D341Med (cell line): Measurements from ENCODE around the gene CISH.

ENCODE experiments used
- DNase-seq: peaks from one replicate; pipeline ENCODE4 v3.0.0; 2012; ENCODE audit warnings: low spot score

CISH gene

DNA sequence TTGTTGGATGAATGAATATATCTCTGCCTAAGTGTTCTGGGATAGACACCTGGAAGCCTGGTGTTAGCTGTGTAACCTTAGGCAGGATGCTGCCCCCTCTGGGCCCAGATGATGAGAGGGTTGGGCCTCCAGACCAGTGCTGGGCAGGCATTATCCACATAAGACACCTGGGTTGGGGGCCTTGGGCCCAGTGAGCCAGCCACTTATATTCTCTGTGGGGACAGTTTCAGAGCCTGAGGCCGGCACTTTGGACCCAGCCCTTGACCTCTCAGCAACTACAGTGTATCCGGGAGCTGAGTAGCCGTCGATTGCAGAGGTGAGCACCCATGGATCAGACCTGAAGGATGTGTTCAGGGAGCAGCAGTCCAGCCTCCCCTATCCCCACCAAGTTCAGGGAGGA, 40.1 kb downstream of the CISH start:
- no peak for DNase-seq

GRCh38 chr3:50570508-50571279, 40.9 kb downstream of the CISH start:
- DNase-seq: no peak

- DNase-seq: peak; percentile 99
These were observed 42.4 kb downstream of the CISH start, which contains the start of gene HEMK1 for GRCh38 chr3:50568947-50569749. Gene HEMK1, plus strand, starts transcription at chr3:50569522. Its CDS starts 1,583 bp downstream, at chr3:50571105.

GRCh38 chr3:50567386-50568167, 44.0 kb downstream of the CISH start, which contains the start of gene C3orf18:
Gene C3orf18, minus strand, starts transcription at chr3:50567747. Its CDS starts 2,048 bp downstream, at chr3:50565699.
- peak; percentile 97 for DNase-seq

DNA sequence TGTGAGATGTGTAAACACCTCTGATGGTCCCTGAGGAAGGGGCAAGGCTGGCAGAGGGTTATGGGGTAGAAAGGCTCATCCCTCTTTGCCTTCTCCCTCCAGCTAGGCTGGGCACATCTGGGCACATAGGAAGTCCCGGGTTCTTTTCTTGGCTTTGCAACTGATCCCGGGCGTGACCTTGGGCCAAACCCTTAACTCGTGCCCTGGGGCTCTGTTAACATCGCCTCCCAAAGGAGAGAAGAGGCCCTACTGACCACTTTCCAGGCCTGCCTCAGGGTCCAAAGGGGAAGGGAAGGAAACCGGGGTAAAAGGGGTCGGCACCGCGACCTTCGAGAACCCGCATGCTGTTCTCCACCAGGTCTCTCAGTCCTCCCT, 44.6 kb downstream of the CISH start:
- DNase-seq: no peak

- no peak for DNase-seq
These were observed 47.3 kb downstream of the CISH start for GRCh38 chr3:50564321-50564720.

GRCh38 chr3:50563867-50564266, 47.7 kb downstream of the CISH start:
- DNase-seq: no peak

DNA sequence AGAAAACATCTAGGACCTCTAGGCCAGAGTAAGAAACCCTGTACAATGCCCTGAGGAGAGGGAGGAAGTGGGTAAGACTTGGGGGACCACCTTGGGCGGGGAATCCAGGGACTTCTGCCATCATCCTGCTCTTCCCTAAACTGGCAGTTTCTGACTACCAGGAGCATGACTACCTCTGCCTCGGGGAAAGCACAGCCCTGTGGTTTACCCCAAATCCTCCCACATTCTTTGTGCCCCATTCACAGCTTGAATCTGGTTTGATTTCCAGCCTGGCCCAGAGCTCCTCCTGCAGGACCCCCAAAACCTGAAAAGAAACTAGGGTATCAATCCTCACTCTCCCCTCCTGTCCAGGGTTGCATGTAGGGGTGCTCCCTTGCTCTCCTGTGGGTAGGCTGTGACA, 48.7 kb downstream of the CISH start:
- no peak for DNase-seq

DNA sequence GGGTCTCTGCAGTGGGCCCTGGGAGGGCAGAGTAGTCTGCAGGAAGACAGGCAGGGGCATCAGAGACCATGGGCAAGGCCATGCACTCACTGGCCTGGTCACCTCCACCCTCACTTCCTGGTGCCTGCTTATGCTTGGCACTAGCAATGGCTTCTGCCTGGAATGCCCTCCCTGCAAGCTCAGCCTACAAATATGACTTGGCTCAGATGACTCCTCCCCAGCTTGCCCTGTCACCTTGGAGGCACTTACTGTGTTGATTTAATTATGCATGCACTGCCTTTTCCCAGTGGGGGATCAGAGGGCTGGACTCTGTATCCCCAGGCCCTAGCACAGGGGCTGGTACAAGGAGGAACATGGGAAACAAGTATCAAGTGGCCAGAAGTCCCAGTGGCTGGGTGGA, 51.9 kb downstream of the CISH start:
- no peak for DNase-seq

GRCh38 chr3:50557915-50558314, 53.7 kb downstream of the CISH start:
- no peak for DNase-seq

DNA sequence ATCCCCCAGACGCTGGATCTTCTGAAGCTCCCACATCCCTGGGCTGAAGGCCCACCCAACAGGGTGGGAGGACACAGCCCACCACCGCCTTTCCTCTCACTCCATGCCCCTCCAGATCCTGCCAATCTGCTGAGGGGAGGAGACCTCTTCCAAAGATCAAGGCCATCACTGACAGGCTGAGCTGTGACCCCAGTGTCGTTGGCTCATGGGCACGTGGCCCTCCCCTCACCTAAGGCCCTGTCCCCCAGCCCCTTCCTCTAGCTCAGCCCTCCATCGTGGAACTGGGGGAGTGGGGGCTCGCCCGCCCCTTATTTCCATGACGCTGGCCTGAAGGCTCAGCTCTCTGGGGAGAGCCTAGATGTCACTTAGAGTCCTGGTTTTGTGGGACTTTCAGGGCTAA, 54.5 kb downstream of the CISH start:
- no peak for DNase-seq
